Stomach (tissue), 4 donors: ENCODE data around the gene TANGO6.

Source experiments
- EP300 ChIP-seq: sonication (generic); formaldehyde crosslinking; IDR thresholded peaks from one replicate; pipeline ENCODE4 v1.6.1; 2017; ENCODE audit warnings: antibody characterized with exemption
- POLR2A ChIP-seq, 4 donors: fragments of 450-650 bp; IDR thresholded peaks; one replicate each; pipeline ENCODE4 v1.6.1; 2016; ENCODE audit warnings: antibody characterized with exemption in 4 of 4, control low read depth in 2 of 4, mild to moderate bottlenecking in 1 of 4, moderate library complexity in 1 of 4
- POLR2AphosphoS5 ChIP-seq, 3 donors: sonication (generic); formaldehyde crosslinking; IDR thresholded peaks; one replicate each; pipeline ENCODE4 v1.6.1; 2016; ENCODE audit warnings: antibody characterized with exemption in 3 of 3
- TF ChIP-seq, protein P1 (sequence below), 7 experiments: fragments of 450-650 bp in 4 of 7; fragments of 200-600 bp in 3 of 7; sonication (generic) in 3 of 7; IDR thresholded peaks; one replicate each; pipeline ENCODE4 v1.5.1; 2016 to 2019; ENCODE audit warnings: antibody characterized with exemption in 7 of 7, control low read depth in 2 of 7, mild to moderate bottlenecking in 1 of 7

DNA sequence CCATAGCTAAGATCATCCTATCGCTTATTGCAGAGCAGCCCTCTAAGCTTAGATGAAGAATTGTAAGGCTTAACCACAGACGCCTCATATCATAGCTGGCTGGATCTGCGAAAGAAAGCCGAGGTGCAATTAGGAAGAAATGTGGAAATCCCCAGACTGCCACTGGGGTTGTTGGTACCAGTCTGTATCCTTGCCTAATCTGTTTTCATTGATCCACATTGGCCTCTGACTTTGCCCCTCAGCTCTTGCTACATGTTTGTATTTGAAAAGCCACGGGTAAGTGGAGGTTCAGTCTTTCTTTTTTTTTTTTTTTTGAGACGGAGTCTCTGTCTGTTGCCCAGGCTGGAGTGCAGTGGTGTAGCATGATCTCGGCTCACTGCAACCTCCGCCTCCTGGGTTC, 48.9 kb downstream of the TANGO6 start:
- TF ChIP-seq, protein P1, sequence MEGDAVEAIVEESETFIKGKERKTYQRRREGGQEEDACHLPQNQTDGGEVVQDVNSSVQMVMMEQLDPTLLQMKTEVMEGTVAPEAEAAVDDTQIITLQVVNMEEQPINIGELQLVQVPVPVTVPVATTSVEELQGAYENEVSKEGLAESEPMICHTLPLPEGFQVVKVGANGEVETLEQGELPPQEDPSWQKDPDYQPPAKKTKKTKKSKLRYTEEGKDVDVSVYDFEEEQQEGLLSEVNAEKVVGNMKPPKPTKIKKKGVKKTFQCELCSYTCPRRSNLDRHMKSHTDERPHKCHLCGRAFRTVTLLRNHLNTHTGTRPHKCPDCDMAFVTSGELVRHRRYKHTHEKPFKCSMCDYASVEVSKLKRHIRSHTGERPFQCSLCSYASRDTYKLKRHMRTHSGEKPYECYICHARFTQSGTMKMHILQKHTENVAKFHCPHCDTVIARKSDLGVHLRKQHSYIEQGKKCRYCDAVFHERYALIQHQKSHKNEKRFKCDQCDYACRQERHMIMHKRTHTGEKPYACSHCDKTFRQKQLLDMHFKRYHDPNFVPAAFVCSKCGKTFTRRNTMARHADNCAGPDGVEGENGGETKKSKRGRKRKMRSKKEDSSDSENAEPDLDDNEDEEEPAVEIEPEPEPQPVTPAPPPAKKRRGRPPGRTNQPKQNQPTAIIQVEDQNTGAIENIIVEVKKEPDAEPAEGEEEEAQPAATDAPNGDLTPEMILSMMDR (IDR thresholded peaks at IDR 0.05): no peak
- no peak for TF ChIP-seq POLR2AphosphoS5 (IDR thresholded peaks at IDR 0.05)
- TF ChIP-seq POLR2A (IDR thresholded peaks at IDR 0.05): no peak
- TF ChIP-seq EP300: no peak
